Measurements from ENCODE around the gene STEAP1B.
"Not testable (repeated sequence)": the region's sequence is repeated elsewhere in the genome, so short reads cannot be mapped to it uniquely, and the experiment has no call there.

The STEAP1B gene

GRCh38 chr7:22454446-22454845 is 45.5 kb downstream of the STEAP1B start:
- no peak for DNase-seq (ENCODE audit: low spot score)

GRCh38 chr7:22452960-22453558 is 46.9 kb downstream of the STEAP1B start:
- no peak for DNase-seq (ENCODE audit: low spot score)

DNA sequence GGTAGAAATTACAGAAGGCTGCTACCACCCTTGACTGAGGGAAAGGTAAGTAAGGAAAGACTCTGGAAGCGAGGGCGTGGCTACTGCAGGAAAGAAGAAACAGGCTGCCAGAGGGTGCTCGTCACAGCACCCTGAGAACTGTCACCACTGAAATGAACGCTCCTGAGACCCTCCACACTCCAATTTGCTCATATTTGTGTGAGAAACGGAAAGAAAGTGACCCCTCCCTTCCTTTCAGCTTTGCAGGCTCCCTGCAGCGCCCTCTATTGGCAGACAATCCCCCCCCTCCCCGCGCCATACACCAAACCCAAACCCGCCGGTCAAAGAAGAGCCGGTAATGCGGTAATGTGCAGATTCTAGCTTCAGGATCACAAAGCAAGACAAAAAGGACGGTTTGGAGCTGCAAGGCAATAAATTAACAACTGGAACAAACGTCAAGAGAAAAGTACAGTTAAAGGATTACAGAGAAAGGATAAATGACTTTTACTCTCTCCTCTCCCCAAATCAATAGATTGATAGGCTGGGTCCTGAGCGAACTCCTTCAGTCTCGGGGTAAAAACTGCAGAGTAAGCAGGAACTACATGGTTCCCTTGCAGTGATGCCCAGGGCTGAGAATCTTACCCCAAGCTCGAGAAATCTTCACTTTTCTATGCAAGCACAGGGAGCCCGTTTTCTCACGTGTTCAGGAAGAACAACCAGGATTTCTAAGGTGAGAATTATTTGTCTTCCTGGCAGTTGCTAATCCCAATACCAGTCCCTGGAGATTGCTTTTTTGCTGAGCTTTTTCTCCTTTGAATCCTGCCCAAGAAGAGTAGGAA is 47.6 kb downstream of the STEAP1B start:
- DNase-seq (ENCODE audit: low spot score): peak; percentile 66

DNA sequence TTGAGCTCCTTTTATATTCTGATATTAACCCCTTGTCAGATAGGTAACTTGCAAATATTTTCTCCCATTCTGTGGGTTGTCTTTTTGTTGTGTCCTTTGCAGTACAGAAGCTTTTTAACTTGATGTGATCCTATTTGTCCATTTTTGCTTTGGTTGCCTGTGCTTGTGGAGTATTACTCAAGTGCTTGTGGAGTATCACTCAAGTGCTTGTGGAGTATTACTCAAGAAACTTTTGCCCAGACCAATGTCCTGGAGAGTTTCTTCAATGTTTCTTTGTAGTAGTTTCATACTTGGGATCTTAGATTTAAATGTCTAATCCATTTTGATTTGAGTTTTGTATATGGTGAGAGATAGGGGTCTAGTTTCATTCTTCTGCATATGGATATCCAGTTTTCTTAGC is 50.0 kb downstream of the STEAP1B start:
- not testable (repeated sequence) for DNase-seq (ENCODE audit: low spot score)

DNA sequence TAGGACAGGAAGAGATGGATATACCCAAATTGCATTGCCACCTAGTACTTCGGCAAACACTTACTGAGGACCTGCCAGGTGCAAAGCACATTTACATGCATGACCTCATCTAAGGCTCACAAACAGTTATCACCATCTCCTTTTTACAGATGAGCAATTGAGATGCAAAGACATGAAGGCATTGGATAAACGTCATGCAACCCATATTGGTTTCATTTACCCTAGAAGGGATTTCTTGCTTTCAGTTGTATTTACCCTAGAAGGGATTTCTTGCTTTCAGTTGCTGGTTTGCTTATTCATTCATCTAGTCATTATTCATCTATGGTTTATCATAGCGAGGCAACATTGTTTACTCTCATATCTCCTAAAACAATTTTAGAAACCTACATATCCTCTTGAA is 52.2 kb downstream of the STEAP1B start:
- DNase-seq (ENCODE audit: low spot score): no peak

DNA sequence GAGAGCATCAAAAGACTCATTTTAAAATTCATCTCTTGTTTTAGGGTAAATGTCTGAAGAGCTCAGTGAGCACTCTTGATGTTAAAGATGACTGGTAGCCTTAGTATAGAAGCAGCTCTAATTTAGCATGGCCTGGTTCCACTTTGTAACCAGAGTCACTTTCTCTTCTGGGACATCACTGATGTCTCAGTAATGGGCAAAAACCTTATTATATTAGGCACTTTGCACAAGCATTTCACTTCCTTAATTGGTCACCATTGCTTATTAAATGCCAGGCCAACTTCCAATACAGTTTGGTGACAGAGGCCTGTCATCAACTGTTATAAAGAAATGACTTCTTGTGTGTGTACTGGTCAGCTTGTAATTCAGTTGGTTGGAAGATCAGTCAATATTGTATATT is 53.0 kb downstream of the STEAP1B start:
- DNase-seq (ENCODE audit: low spot score): no peak

- no peak for DNase-seq (ENCODE audit: low spot score)
Measured at GRCh38 chr7:22445853-22446252, 54.1 kb downstream of the STEAP1B start.

- peak; percentile 44 for DNase-seq (ENCODE audit: low spot score)
Measured at GRCh38 chr7:22445140-22445743, 54.7 kb downstream of the STEAP1B start.

GRCh38 chr7:22444181-22444971 is 55.6 kb downstream of the STEAP1B start:
- peak; percentile 82 for DNase-seq (ENCODE audit: low spot score)

DNA sequence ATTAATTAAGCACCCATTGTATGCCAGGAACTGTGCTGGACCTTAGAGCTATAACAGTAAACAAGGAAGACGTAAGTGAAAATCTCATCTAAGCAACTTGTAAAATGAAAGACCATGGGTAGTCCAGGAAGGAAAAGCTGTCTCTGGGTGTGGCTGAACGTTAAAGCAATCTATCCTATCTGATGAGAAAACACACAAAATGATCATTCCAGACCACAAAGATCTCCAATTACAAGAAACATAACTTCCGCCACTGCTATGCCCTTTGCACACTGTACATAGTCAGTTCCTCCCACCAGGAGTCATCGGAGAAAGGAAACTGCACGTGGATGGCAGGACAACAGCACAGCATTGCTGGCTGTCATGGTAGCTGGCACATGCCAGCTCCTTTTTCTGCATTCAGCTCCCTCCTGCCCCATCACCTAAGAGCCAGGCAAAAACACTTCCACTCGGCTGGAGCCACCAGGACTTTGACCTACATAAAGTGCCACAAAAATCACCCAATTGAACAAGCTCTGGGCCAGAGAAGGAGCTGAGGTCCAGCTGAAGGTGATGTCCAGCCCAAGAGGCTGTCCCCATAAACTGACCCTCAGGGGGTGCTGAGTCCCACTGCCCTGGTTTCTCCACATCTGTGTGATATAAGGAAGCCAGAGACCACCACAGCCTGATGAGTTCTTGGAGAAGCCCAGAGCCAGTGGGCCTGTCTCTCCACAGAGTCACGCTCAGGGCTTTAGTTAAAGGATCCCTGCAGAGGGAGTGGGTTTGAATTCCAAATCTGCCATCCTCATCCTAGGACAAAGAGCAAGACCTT is 56.4 kb downstream of the STEAP1B start:
- no peak for DNase-seq (ENCODE audit: low spot score)

DNA sequence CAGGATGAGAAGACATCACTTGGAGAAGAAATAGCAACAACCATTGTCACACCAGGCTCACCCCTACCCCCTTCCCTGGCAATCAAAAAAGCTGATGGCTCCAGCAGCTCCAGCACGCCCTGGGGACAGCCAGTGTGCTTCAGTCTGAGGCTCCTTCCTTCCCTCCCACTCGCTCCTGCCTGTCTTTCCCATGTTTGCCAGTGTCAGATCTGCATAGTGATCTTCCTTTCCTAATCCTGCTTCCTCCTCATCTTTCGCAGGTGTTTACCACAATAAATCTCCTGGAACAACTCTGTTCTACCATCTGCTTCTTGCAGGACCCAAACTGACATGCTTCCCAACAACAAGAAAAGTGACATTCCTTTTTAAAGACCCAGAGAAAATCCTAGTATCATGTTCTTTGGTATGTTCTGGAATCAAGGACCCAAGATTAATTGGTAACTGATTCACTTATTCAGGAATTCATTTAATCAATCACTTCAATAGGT is 57.1 kb downstream of the STEAP1B start:
- no peak for DNase-seq (ENCODE audit: low spot score)

- DNase-seq (ENCODE audit: low spot score): no peak
Measured at GRCh38 chr7:22442187-22442881, 57.7 kb downstream of the STEAP1B start.

- DNase-seq (ENCODE audit: low spot score): no peak
Measured at GRCh38 chr7:22441157-22441556, 58.8 kb downstream of the STEAP1B start.

DNA sequence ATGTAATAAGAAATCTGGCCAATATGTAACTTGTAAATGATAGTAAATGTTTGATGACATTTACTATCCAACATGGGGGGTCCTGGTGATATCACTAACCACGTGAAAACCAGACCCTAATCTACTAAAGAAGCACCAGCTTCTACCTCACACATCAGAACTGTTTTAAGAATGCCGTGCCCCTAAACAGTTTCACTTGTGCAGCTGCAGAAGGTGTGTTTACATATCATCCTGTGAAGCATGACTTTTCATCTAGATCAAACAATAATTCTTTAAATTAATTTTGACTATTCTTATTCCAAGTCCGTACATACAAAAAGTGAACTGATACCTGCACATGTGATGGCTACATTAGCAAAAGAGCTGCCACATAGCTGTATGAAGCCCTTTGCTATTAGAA is 61.0 kb downstream of the STEAP1B start:
- no peak for DNase-seq (ENCODE audit: low spot score)

DNA sequence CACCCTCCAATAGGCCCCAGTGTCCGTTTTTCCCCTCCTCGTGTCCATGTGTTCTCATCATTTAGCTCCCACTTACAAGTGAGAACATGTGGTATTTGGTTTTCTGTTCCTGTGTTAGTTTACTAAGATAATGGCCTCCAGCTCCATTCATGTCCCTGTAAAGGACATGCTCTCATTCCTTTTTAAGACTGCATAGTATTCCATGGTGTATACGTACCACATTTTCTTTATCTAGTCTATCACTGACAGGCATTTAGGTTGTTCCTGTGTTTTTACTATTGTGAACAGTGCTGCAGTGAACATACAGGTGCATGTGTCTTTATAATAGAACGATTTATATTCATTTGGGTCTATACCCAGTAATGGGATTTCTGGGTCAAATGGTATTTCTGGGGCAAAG is 63.4 kb downstream of the STEAP1B start:
- not testable (repeated sequence) for DNase-seq (ENCODE audit: low spot score)

GRCh38 chr7:22435720-22436119 is 64.3 kb downstream of the STEAP1B start:
- DNase-seq (ENCODE audit: low spot score): no peak

GRCh38 chr7:22435105-22435504 is 64.9 kb downstream of the STEAP1B start:
- DNase-seq (ENCODE audit: low spot score): no peak

DNA sequence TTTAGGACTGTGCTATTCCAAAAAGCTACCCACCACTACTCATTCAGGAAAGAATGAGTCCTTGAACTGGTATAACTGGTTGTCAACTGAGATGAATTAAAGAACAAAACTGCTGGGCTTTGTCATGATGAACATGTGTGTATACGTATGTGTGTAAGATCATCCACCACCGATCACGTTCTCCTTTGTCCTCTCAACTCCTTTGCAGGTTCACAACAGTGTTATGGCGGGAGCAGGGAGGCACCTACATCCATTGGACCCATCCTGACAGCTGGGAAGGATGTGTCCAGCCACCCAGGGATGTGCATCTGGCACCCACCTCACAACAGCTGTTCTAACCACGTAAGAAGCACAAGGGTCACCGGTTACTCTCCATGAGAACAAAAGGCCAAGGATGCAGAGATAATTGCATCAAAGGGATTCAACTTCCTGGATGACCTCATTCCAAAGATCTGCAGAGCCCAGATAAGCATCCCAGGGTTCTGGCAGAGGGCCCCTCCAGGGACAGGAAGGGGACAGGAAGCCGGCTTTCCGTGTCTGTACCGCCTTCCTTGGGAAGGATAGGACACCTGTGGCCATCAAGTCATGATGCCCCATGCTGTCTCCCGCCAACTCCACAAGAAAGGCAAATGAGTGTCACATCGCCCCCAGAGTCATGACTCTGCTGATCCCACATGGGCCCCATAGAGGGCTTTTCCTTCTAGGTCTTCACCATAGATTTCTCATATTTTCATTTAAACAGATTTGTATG is 66.1 kb downstream of the STEAP1B start:
- no peak for DNase-seq (ENCODE audit: low spot score)

DNA sequence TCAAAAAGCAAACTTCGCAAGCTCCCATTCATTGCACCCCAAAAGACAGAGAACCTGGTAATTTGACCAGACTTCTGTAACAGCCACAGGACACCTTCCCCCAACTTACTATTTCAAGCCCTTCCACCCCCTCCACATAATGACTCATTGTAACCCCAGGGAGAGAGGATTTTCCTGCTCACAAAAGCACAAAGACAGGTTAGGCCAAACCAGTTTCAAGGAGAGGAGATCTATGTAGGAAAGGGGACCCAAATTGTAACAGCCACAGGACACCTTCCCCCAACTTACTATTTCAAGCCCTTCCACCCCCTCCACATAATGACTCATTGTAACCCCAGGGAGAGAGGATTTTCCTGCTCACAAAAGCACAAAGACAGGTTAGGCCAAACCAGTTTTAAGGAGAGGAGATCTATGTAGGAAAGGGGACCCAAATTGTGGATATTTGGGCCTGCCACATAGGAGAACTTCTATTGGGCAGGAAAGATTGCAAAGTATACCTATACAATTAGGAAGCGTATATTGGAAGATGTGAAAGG is 66.8 kb downstream of the STEAP1B start:
- DNase-seq (ENCODE audit: low spot score): not testable (repeated sequence)

DNA sequence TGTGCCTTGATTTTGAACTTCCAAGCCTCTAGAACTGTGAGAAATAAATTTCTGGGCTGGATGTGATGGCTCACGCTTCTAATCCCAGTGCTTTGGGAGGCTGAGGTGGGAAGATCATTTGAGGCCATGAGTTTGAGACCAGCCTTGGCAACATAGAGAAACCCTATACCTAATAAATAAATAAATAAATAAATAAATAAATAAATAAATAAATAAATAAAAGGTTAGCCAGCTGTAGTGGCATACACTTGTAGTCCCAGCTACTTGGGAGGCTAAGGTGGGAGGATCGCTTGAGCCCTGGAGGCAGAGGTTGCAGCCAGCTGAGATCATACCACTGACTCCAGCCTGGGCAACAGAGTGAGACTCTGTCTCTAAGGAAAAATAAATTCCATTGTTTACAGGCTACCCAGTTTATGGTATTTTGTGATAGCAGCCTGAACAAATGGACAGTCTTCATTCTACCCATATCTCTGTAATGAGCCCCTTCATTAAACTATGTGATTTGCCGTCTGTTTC is 67.7 kb downstream of the STEAP1B start:
- no peak for DNase-seq (ENCODE audit: low spot score)

Measured in pons (tissue), 1 donor.